ES-I3 (cell line): ENCODE data around the gene UFSP1.

Source experiments
- H3K36me3 ChIP-seq: 2 replicates; pipeline ENCODE4 v1.6.1; 2013; ENCODE audit warnings: mild to moderate bottlenecking, low read length, control low read depth, moderate library complexity; ENCODE audit not compliant: insufficient read depth
- H3K4me1 ChIP-seq: 2 replicates; pipeline ENCODE4 v1.6.1; 2013; ENCODE audit warnings: mild to moderate bottlenecking, control low read depth, low read length; ENCODE audit not compliant: insufficient read depth
- H3K9ac ChIP-seq: 2 replicates; pipeline ENCODE4 v1.6.1; 2013; ENCODE audit warnings: low read depth, mild to moderate bottlenecking, low read length, moderate library complexity
- H3K9me3 ChIP-seq: 2 replicates; pipeline ENCODE4 v1.6.1; 2013; ENCODE audit warnings: mild to moderate bottlenecking, low read length, moderate library complexity; ENCODE audit not compliant: control insufficient read depth, insufficient read depth

The UFSP1 gene

GRCh38 chr7:100902638-100903037 lies 13.1 kb upstream of the UFSP1 start:
- no peak overlapping the region for H3K9ac ChIP-seq
- H3K36me3 ChIP-seq = no peaks in the 10 kb centered on the region
- H3K9me3 ChIP-seq = no peaks in the 10 kb centered on the region
- H3K4me1 ChIP-seq = no peaks in the 10 kb centered on the region

DNA sequence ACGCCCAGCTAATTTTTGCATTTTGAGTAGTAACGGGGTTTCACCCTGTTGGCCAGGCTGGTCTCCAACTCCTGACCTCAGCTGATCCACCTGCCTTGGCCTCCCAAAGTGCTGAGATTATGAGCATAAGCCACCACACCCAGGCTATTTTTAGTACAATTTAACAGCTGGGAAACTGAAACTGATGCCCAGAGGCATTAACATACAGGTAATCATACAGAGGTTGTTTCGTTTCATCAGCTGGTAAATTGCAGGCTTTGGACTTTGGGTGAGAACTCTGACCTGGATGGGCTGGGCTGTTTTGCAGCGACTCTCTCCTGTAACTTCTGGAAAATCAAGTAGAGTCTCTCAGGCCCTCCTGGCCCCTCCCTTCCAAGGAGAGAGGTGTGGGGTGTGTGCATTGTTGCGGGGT lies 12.4 kb upstream of the UFSP1 start:
- H3K9ac ChIP-seq = no peak overlapping the region
- no peaks in the 10 kb centered on the region for H3K36me3 ChIP-seq
- H3K9me3 ChIP-seq = no peaks in the 10 kb centered on the region
- H3K4me1 ChIP-seq = no peaks in the 10 kb centered on the region

DNA sequence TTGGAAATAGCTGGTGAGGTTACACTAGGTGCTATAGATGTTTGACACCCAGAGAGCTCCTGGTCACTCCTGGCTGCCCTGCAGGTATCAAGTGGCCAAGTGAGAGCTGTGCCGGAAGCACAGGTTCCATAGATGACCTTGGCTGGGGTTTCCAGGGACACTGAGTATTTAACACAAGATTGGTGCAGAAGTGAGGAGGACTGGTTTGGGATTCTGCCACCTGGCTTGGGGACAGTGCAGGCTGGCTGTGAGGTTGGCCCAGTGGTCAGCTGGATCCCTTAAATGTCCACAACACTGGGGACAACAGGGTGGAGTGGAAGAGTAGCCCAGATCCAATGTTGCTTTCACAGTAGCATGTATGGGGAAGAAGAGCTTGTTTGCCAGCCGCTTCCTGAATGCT lies 11.5 kb upstream of the UFSP1 start:
- no peaks in the 10 kb centered on the region for H3K9me3 ChIP-seq
- H3K4me1 ChIP-seq = no peaks in the 10 kb centered on the region
- no peaks in the 10 kb centered on the region for H3K36me3 ChIP-seq
- no peak overlapping the region for H3K9ac ChIP-seq

DNA sequence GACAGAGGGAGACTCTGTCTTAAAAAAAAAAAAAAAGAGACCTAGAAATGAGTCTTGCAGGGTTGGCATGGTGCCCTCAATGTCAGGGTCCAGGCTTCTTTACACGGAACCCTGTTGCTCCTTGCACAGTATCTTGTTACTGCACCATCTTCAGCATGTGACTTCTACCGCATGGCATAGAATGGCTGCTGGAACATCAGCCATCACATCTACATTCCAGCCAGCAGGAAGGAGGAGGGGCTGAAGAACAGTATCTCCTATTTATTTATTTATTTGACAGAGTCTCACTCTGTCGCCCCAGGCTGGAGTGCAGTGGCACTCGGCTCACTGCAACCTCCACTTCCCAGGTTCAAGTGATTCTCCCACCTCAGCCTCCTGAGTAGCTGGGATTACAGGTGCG lies 9.9 kb upstream of the UFSP1 start:
- no peaks in the 10 kb centered on the region for H3K36me3 ChIP-seq
- H3K4me1 ChIP-seq = no peaks in the 10 kb centered on the region
- no peak overlapping the region for H3K9ac ChIP-seq
- H3K9me3 ChIP-seq = no peaks in the 10 kb centered on the region

GRCh38 chr7:100897772-100898454 lies 8.4 kb upstream of the UFSP1 start:
- H3K4me1 ChIP-seq = no peaks in the 10 kb centered on the region
- H3K9me3 ChIP-seq = no peaks in the 10 kb centered on the region
- no peaks in the 10 kb centered on the region for H3K36me3 ChIP-seq
- H3K9ac ChIP-seq = no peak overlapping the region

DNA sequence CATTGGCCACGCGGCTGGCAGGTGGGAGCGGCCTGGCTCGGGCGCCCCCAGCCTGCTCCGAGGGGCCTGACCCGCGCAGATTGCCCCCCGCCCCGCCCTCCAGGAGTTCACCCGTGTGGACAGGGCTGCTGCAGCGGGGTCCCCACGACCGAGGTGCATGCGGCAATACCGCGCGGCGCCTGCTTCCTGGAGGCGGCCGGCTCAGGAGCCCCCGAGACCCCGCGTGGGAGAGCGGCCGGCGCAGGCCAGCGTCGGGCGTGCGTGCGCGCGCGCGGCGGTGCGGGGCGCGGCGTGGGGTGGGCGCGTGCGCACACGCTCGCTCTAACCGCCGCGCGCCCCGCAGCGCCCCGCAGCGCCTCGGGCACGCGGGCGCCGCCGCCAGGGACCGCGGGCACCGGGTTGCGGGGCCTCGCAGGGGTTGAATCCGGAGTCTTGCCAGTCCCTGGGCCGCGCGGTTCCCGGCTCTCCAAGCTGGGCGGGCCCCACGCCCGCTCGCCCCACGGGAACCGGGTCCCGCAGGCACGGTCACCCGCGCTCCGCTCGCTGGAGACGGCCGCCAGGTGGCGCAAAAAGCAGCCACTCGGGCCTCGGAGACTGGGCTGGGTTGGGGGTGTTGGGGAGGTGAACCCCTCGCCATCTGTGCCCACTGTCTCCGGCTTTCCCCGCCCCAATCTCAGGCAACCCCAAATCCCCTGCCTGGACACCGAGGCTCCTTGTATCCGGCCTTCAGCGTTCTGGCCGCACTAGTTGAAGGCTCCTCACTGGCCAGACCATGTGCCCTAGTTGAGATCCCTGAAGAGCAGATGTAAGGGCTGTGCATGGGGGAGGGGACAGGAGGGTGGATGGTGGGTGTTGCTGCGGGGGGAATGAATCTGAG lies 7.5 kb upstream of the UFSP1 start:
- Histone ChIP-seq H3K4me1 (no peaks in the 10 kb centered on the region; the same call in 1 of the 2 replicates), H3K9me3 (no peaks in the 10 kb centered on the region), H3K36me3 (no peaks in the 10 kb centered on the region), H3K9ac (peak overlapping the region; percentile 30; the same call in 1 of the 2 replicates)

DNA sequence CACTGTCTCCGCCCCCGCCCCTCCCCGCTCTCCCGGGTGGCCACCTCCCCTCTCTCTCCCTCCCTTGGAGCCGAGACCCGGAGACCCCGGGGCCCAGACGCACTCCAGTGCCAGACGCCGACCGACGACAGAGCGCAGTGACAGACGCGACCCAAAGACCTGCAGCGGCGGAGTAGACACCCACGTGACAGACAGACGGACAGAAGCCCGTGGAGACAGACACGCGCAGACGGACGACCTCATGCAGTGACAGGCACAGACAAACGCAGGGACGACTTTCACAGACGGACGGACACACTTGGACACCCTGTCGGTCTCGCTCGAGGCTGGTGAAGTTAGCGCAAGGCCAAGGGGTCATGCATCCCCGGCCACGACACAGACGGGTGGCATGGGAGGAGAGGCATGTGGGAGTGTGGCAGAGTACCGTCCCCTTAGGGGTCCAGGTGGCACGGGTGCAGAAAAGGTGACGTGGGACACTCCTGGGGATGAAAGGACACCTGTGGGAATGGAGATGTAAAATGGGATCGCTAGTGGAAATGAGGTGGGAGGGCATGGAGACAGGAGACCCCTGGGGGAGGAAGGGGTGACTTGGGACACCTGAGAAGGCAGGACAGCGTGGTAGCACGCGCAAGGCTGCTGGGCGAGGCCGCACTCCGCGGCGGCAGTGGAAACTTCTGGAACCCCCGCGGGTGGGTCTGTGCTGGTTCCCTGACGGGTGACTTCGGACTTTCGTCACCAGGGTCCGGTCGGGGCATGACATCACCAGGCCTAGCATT lies 6.6 kb upstream of the UFSP1 start:
- H3K9ac ChIP-seq = peak overlapping the region; percentile 30; the same call in 1 of the 2 replicates
- no peaks in the 10 kb centered on the region for H3K9me3 ChIP-seq
- H3K4me1 ChIP-seq = no peaks in the 10 kb centered on the region; the same call in 1 of the 2 replicates
- no peaks in the 10 kb centered on the region for H3K36me3 ChIP-seq

DNA sequence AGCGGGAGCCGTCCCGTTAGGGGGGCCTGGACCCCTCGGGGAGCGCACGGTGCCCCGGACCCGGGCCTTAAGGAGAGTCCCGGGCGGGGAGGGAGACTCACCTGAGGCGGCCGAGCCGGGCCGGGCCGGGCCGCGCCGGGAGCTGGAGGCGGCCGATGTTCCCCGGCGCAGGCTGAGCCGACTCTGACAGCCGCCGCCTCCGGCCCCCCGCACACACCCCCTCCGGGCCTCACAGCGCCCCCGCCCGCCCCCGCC lies 6.1 kb upstream of the UFSP1 start, which contains the start of gene ACHE:
Gene ACHE, minus strand, starts transcription at position 188 of the 255 bp plus-strand sequence. CDS start 1,656 bp downstream, outside the sequence.
- Histone ChIP-seq H3K9me3 (no peaks in the 10 kb centered on the region), H3K36me3 (no peaks in the 10 kb centered on the region), H3K4me1 (no peaks in the 10 kb centered on the region; the same call in 1 of the 2 replicates), H3K9ac (peak within 1 kb of the TSS; percentile 70)

GRCh38 chr7:100894860-100895700 lies 5.6 kb upstream of the UFSP1 start:
- no peaks in the 10 kb centered on the region; the same call in 1 of the 2 replicates for H3K4me1 ChIP-seq
- H3K9me3 ChIP-seq = no peaks in the 10 kb centered on the region
- peak overlapping the region; percentile 70 for H3K9ac ChIP-seq
- no peaks in the 10 kb centered on the region for H3K36me3 ChIP-seq

DNA sequence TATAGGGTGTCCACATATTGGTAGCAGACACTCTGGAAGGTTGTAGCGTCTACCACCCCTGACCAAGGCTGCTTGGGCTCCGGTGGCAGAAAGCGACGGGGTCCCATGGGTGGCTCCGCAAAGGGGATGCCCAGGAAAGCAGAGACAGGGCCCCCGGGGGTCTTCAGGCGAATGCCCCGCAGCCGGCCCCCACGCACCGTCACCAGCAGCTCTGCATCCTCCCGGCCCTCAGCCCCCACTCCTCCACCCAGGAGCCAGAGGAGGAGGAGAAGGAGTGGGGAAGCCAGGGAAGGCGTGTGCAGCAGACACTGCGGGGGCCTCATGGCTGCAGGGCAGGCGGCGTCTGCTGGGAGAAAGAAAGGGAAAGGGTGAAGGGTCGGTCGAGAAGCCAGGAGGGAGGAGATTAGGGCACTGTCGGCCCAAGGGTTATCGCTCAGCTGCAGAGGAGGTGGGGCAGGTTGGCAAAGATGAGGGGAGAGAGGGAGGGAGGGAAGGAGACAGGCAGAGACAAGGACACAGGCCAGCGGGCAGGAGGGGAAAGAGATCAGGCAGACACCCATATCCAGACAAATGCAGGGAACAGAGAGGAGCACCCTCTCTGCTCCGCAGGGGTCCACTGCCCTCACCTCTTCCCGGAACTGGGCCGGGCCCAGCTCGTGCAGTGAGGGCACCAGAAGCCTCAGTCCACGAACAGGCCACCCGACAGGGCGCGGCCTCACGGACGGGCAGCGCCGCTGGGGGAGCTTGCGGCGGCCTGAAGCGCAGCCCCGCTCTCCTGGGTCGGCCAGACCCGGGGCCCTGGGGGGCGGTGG lies 4.6 kb upstream of the UFSP1 start:
- H3K36me3 ChIP-seq = no peaks in the 10 kb centered on the region
- no peaks in the 10 kb centered on the region for H3K9me3 ChIP-seq
- no peaks in the 10 kb centered on the region; the same call in 1 of the 2 replicates for H3K4me1 ChIP-seq
- H3K9ac ChIP-seq = peak overlapping the region; percentile 70; the same call in 1 of the 2 replicates

DNA sequence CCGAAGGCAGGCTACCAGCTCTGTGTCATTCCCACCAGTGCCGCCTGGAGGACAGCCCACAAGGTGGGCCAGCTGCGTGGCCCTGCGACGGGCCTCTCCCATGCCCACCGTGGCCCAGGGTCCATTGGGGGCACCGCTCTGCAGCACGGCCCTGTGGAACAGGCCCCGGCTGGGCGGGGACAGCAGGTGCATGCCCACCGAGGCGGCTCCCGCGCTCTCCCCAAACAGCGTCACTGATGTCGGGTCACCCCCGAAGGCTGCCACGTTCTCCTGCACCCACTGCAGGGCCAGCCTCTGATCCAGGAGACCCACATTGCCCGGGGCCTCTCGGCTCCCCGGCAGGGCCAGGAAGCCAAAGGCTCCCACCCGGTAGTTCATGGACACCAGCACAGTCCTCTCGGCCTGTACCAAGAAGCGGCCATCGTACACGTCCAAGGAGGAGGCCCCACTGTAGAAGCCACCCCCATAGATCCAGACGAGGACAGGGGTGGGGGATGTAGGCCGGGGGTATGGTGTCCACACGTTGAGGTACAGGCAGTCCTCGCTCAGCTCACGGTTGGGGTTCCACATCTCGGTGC lies 3.9 kb upstream of the UFSP1 start:
- H3K4me1 ChIP-seq = no peaks in the 10 kb centered on the region; the same call in 1 of the 2 replicates
- H3K36me3 ChIP-seq = 0 out of 2 replicates have a peak, but pooled peaks cover 2% of the 10 kb centered on the region
- H3K9me3 ChIP-seq = no peaks in the 10 kb centered on the region
- H3K9ac ChIP-seq = no peak overlapping the region

GRCh38 chr7:100892364-100893317 lies 3.1 kb upstream of the UFSP1 start:
- Histone ChIP-seq H3K4me1 (no peaks in the 10 kb centered on the region; the same call in 1 of the 2 replicates), H3K9ac (no peak overlapping the region), H3K36me3 (0 out of 2 replicates have a peak, but pooled peaks cover 5% of the 10 kb centered on the region)

More at GRCh38 chr7:100892364-100893317, 3.1 kb upstream of the UFSP1 start:
- no peaks in the 10 kb centered on the region for H3K9me3 ChIP-seq
